Measurements from ENCODE around the gene HAO1.

DNA sequence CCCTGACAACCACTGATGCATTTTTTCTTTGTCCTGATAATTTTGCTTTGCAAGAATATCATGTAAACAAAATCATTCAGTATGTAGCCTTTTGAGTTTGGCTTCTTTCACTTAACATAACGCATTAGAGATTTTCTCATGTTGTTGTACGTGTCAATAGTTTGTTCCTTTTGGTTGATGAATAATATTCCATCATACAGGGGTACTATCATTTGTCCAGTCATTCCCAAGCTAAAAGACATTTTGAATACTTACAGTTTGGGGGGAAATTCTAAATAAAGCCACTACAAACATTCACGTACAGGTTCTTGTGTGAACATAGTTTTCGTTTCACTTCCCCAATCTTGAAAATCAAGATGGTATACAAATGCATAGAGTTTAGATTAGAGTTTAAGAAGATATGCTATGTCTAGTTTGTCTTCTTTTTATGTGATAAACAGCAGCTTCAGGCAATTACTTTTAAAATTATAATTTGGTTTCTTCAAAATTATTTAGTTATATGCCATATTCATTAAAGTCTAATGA is 5.2 kb downstream of the HAO1 start:
- TF ChIP-seq, protein P1, sequence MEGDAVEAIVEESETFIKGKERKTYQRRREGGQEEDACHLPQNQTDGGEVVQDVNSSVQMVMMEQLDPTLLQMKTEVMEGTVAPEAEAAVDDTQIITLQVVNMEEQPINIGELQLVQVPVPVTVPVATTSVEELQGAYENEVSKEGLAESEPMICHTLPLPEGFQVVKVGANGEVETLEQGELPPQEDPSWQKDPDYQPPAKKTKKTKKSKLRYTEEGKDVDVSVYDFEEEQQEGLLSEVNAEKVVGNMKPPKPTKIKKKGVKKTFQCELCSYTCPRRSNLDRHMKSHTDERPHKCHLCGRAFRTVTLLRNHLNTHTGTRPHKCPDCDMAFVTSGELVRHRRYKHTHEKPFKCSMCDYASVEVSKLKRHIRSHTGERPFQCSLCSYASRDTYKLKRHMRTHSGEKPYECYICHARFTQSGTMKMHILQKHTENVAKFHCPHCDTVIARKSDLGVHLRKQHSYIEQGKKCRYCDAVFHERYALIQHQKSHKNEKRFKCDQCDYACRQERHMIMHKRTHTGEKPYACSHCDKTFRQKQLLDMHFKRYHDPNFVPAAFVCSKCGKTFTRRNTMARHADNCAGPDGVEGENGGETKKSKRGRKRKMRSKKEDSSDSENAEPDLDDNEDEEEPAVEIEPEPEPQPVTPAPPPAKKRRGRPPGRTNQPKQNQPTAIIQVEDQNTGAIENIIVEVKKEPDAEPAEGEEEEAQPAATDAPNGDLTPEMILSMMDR (IDR thresholded peaks at IDR 0.05; ENCODE audit: low read depth, low read length) = no peak
- no peak for TF ChIP-seq EZH2phosphoT487 (IDR thresholded peaks at IDR 0.05; ENCODE audit: low read depth)
